NT2/D1 (cell line): ENCODE results near the gene DISC1.
A peak's percentile ranks its signal among the peaks of the same experiment; 100 is the strongest.

Experiments
- DNase-seq: peaks from one replicate; pipeline ENCODE4 v3.0.0-alpha.2; 2011; ENCODE audit warnings: low read depth, low spot score
- H3K27me3 ChIP-seq: 2 replicates; pipeline ENCODE4 v1.6.0; 2011; ENCODE audit warnings: mild to moderate bottlenecking; ENCODE audit not compliant: insufficient read length, insufficient read depth
- H3K36me3 ChIP-seq: 2 replicates; pipeline ENCODE4 v1.6.1; 2011; ENCODE audit warnings: mild to moderate bottlenecking, low read length, mixed read lengths; ENCODE audit not compliant: insufficient read depth, insufficient read length
- H3K4me1 ChIP-seq: 2 replicates; pipeline ENCODE4 v1.5.1; 2011; ENCODE audit not compliant: insufficient read depth, insufficient read length
- H3K4me3 ChIP-seq: 2 replicates; pipeline ENCODE4 v1.5.1; 2011; ENCODE audit warnings: low read depth; ENCODE audit not compliant: insufficient read length
- H3K9ac ChIP-seq: 2 replicates; pipeline ENCODE4 v1.6.0; 2011; ENCODE audit warnings: low read depth; ENCODE audit not compliant: insufficient read length
- H3K9me3 ChIP-seq: 2 replicates; pipeline ENCODE4 v1.5.1; 2011; ENCODE audit warnings: mild to moderate bottlenecking, low read length; ENCODE audit not compliant: insufficient read depth
- SUZ12 ChIP-seq: IDR thresholded peaks from 2 replicates; pipeline ENCODE4 v1.6.1; 2011; ENCODE audit not compliant: insufficient read length, insufficient read depth; ENCODE audit errors: extremely low read depth
- YY1 ChIP-seq: IDR thresholded peaks from 2 replicates; pipeline ENCODE4 v1.6.1; 2011; ENCODE audit not compliant: insufficient read length, insufficient read depth
- ZNF274 ChIP-seq: IDR thresholded peaks from 2 replicates; pipeline ENCODE4 v1.6.1; 2011; ENCODE audit warnings: mild to moderate bottlenecking, low read depth, low read length

DISC1 gene

DNA sequence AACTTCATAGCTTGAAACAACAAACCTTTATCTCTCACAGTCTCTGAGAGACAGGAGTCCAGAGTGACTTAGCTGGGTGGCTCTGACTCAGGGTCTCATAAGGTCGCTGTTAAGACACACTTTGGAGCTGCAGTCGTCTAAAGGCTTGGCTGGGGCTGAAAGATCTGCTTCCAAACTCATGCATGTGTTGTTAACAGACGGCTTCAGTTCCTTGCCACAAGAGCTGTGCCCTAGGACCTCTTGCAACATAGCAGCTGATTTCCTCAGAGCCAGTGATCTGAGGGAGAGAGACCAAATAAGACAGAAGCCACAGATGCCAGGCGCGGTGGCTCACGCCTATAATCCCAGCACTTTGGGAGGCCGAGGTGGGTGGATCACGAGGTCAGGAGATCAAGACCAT lies 176.8 kb downstream of the DISC1 start:
- no peak for TF ChIP-seq SUZ12
- TF ChIP-seq ZNF274, result no peak
- TF ChIP-seq YY1, result no peak
- no peaks in the 10 kb centered on the region for H3K36me3 ChIP-seq
- DNase-seq, result no peak
- H3K9ac ChIP-seq, result no peak overlapping the region
- no peaks in the 10 kb centered on the region for H3K9me3 ChIP-seq
- no peaks in the 10 kb centered on the region for H3K4me1 ChIP-seq
- no peak overlapping the region for H3K4me3 ChIP-seq
- no peaks in the 10 kb centered on the region for H3K27me3 ChIP-seq

DNA sequence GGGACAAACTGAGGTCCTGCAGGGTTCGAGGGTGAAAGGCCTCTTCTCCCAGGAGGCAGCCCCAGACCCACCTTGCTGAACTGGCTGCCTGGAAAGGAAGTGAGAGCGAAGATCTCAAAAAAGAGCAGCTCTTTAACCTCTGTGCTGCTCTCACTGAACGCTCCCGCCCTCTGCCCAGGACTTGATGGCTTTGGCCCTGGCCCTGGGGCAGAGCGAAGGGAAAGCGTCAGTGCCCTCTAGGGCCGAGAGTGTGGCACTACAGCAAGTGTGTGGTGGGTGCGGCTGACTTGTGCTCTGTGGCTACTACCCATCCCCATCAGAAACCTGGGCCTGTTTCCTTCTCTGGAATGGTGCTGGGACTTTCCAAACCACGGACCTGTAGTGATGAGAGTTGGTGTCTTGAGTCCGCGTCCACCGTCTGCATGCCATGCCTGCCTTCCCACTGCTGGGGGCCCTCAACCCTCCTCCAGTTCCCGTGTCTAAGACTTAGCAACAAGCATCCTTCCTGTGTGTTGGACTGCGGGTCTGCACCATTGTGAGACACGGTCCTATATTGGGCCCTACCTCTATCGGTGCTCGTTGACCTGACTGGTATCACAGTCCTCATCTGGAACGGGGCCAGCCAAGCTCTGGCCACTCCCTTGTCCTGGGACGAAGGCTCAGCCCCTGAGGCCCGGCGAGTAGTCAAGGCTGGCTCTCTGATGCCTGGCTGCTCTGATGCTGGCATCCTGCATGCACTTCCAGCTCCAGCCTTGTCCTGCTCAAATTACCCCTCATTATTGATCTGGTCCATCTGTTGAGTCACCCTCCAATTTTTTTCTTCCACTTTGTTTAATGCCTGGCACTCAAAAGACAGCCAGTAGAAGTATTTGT lies 180.3 kb downstream of the DISC1 start:
- TF ChIP-seq SUZ12, result no peak
- no peak for TF ChIP-seq YY1
- no peak for TF ChIP-seq ZNF274
- H3K36me3 ChIP-seq, result no peaks in the 10 kb centered on the region
- H3K4me1 ChIP-seq, result no peaks in the 10 kb centered on the region
- H3K27me3 ChIP-seq, result no peaks in the 10 kb centered on the region
- no peak overlapping the region for H3K9ac ChIP-seq
- no peaks in the 10 kb centered on the region for H3K9me3 ChIP-seq
- no peak overlapping the region for H3K4me3 ChIP-seq
- peak; percentile 78 for DNase-seq

DNA sequence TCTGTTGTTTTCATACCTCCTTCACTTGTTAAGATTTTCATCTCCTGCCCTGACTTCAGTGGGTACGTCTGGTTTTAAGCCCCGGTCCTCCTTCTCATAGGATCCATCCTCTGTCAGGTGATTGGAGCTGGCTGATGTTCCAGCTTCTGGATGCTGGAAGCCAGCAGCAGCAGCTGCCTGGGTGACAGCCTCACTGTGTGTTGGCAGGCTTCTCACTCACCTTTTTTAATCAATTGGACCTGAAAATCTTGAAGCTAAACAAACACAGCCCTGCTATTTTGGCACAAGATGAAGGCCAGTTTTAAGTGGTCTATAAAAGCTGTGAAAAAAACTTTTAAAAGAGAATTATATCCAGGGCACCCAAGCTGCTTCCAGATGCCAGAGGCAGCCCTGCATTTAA lies 181.0 kb downstream of the DISC1 start:
- Histone ChIP-seq H3K27me3 (no peaks in the 10 kb centered on the region), H3K4me1 (no peaks in the 10 kb centered on the region), H3K9ac (no peak overlapping the region), H3K36me3 (no peaks in the 10 kb centered on the region), H3K9me3 (no peaks in the 10 kb centered on the region), H3K4me3 (no peak overlapping the region)
- no peak for DNase-seq
- TF ChIP-seq ZNF274 (no peak), SUZ12 (no peak), YY1 (no peak)

GRCh38 chr1:231808116-231808515 lies 181.5 kb downstream of the DISC1 start:
- DNase-seq, result no peak
- Histone ChIP-seq H3K27me3 (no peaks in the 10 kb centered on the region), H3K4me3 (no peak overlapping the region), H3K4me1 (no peaks in the 10 kb centered on the region), H3K9me3 (no peaks in the 10 kb centered on the region), H3K36me3 (no peaks in the 10 kb centered on the region), H3K9ac (no peak overlapping the region)
- no peak for TF ChIP-seq ZNF274
- no peak for TF ChIP-seq YY1
- no peak for TF ChIP-seq SUZ12

DNA sequence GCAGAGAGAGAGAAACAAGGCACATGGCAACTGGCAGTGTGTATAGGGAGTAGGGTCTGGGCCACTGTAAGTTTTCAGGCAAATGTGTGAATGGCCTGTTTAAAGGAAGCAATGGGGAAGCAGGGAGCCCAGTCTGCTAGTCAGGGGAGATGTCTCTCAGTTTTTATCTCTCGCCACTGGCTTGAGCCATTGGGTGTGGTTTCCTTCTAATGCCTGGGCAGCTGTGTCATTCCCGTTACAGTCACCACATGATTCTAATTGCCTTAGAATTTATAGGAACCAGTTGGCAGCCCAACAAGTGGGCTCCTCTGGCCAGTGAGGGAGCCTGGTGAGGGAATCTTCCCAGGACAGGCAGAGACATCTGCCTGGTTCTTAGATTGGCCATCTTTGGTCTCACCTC lies 182.4 kb downstream of the DISC1 start:
- no peak for DNase-seq
- H3K27me3 ChIP-seq, result no peaks in the 10 kb centered on the region
- no peaks in the 10 kb centered on the region for H3K36me3 ChIP-seq
- TF ChIP-seq SUZ12, result no peak
- no peak for TF ChIP-seq YY1
- no peak for TF ChIP-seq ZNF274
- H3K9me3 ChIP-seq, result no peaks in the 10 kb centered on the region
- no peak overlapping the region for H3K4me3 ChIP-seq
- H3K4me1 ChIP-seq, result no peaks in the 10 kb centered on the region
- H3K9ac ChIP-seq, result no peak overlapping the region

- Histone ChIP-seq H3K4me3 (no peak overlapping the region), H3K4me1 (no peaks in the 10 kb centered on the region), H3K9me3 (no peaks in the 10 kb centered on the region), H3K9ac (no peak overlapping the region), H3K27me3 (no peaks in the 10 kb centered on the region), H3K36me3 (no peaks in the 10 kb centered on the region)
- TF ChIP-seq SUZ12 (no peak), YY1 (no peak)
- DNase-seq, result no peak
Observed at GRCh38 chr1:231810415-231810814, 183.8 kb downstream of the DISC1 start.

GRCh38 chr1:231814021-231814420 lies 187.4 kb downstream of the DISC1 start:
- Histone ChIP-seq H3K36me3 (no peaks in the 10 kb centered on the region), H3K4me1 (no peaks in the 10 kb centered on the region), H3K9me3 (no peaks in the 10 kb centered on the region), H3K27me3 (no peaks in the 10 kb centered on the region), H3K9ac (no peak overlapping the region), H3K4me3 (no peak overlapping the region)
- no peak for DNase-seq
- TF ChIP-seq ZNF274, result no peak
- no peak for TF ChIP-seq YY1
- TF ChIP-seq SUZ12, result no peak
